ENCODE results near the gene OTOGL.

GRCh38 chr12:80086025-80086424 lies 13.3 kb upstream of the OTOGL start:
- TF ChIP-seq, protein P1, sequence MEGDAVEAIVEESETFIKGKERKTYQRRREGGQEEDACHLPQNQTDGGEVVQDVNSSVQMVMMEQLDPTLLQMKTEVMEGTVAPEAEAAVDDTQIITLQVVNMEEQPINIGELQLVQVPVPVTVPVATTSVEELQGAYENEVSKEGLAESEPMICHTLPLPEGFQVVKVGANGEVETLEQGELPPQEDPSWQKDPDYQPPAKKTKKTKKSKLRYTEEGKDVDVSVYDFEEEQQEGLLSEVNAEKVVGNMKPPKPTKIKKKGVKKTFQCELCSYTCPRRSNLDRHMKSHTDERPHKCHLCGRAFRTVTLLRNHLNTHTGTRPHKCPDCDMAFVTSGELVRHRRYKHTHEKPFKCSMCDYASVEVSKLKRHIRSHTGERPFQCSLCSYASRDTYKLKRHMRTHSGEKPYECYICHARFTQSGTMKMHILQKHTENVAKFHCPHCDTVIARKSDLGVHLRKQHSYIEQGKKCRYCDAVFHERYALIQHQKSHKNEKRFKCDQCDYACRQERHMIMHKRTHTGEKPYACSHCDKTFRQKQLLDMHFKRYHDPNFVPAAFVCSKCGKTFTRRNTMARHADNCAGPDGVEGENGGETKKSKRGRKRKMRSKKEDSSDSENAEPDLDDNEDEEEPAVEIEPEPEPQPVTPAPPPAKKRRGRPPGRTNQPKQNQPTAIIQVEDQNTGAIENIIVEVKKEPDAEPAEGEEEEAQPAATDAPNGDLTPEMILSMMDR (IDR thresholded peaks at IDR 0.05; ENCODE audit: low read depth, low read length): no peak
- TF ChIP-seq POLR2A (IDR thresholded peaks at IDR 0.05; ENCODE audit: extremely low read depth, insufficient read length) (no peak), MYC (IDR thresholded peaks at IDR 0.05; ENCODE audit: low read depth, low read length) (no peak), MAX (IDR thresholded peaks at IDR 0.05; ENCODE audit: low read depth, low read length) (no peak)
